IPS-15b (cell line): Measurements from ENCODE around the gene TUBB8B.
"Not testable (repeated sequence)": the region's sequence is repeated elsewhere in the genome, so short reads cannot be mapped to it uniquely, and the experiment has no call there.

Experiments used
- H3K27me3 ChIP-seq: one replicate; pipeline ENCODE4 v1.6.1; 2013; ENCODE audit warnings: low read length; ENCODE audit not compliant: control insufficient read depth, insufficient read depth
- H3K36me3 ChIP-seq: one replicate; pipeline ENCODE4 v1.6.1; 2013; ENCODE audit warnings: low read length; ENCODE audit not compliant: control insufficient read depth, insufficient read depth
- H3K4me1 ChIP-seq: one replicate; pipeline ENCODE4 v1.6.1; 2013; ENCODE audit warnings: mild to moderate bottlenecking, low read length; ENCODE audit not compliant: control insufficient read depth, insufficient read depth
- H3K4me3 ChIP-seq: one replicate; pipeline ENCODE4 v1.5.1; 2013; ENCODE audit warnings: low read depth, low read length
- H3K9ac ChIP-seq: one replicate; pipeline ENCODE4 v1.6.1; 2013; ENCODE audit warnings: low read depth, mild to moderate bottlenecking, low read length
- H3K9me3 ChIP-seq: one replicate; pipeline ENCODE4 v1.6.1; 2013; ENCODE audit warnings: mild to moderate bottlenecking, low read length; ENCODE audit not compliant: control insufficient read depth, insufficient read depth

The TUBB8B gene

GRCh38 chr18:49176-49665 lies at the start of gene TUBB8B:
TSS of gene TUBB8B (minus strand) at chr18:49615. CDS start at chr18:49557, 58 bp downstream.
- not testable (repeated sequence) for H3K4me1 ChIP-seq, H3K9me3 ChIP-seq, H3K4me3 ChIP-seq, H3K27me3 ChIP-seq, H3K9ac ChIP-seq, H3K36me3 ChIP-seq

- H3K36me3 ChIP-seq, H3K9me3 ChIP-seq, H3K4me1 ChIP-seq, H3K9ac ChIP-seq, H3K4me3 ChIP-seq, H3K27me3 ChIP-seq: not testable (repeated sequence)
These were observed 48.0 kb upstream of the TUBB8B start for GRCh38 chr18:97252-97914.

- H3K9me3 ChIP-seq, H3K27me3 ChIP-seq, H3K4me3 ChIP-seq, H3K4me1 ChIP-seq, H3K36me3 ChIP-seq, H3K9ac ChIP-seq: not testable (repeated sequence)
These were observed 47.3 kb upstream of the TUBB8B start for GRCh38 chr18:96767-97131.

GRCh38 chr18:96101-96766 lies 46.8 kb upstream of the TUBB8B start:
- H3K4me3 ChIP-seq, H3K36me3 ChIP-seq, H3K9ac ChIP-seq, H3K4me1 ChIP-seq, H3K9me3 ChIP-seq, H3K27me3 ChIP-seq: not testable (repeated sequence)

GRCh38 chr18:95580-95979 lies 46.2 kb upstream of the TUBB8B start:
- H3K4me3 ChIP-seq, H3K9ac ChIP-seq: not testable (repeated sequence)

GRCh38 chr18:93897-94408 lies 44.5 kb upstream of the TUBB8B start:
- H3K4me1 ChIP-seq, H3K9ac ChIP-seq, H3K4me3 ChIP-seq, H3K9me3 ChIP-seq, H3K27me3 ChIP-seq, H3K36me3 ChIP-seq: not testable (repeated sequence)

More at GRCh38 chr18:95580-95979, 46.2 kb upstream of the TUBB8B start:
- H3K27me3 ChIP-seq, H3K9me3 ChIP-seq, H3K36me3 ChIP-seq, H3K4me1 ChIP-seq: not testable (repeated sequence)

- H3K27me3 ChIP-seq, H3K36me3 ChIP-seq, H3K4me3 ChIP-seq, H3K4me1 ChIP-seq, H3K9me3 ChIP-seq, H3K9ac ChIP-seq: not testable (repeated sequence)
These were observed 42.1 kb upstream of the TUBB8B start for GRCh38 chr18:91561-91960.

- H3K27me3 ChIP-seq, H3K4me3 ChIP-seq, H3K4me1 ChIP-seq, H3K9ac ChIP-seq, H3K9me3 ChIP-seq, H3K36me3 ChIP-seq: not testable (repeated sequence)
These were observed 41.2 kb upstream of the TUBB8B start for GRCh38 chr18:90396-91193.

- H3K9ac ChIP-seq, H3K4me1 ChIP-seq, H3K9me3 ChIP-seq, H3K36me3 ChIP-seq, H3K4me3 ChIP-seq, H3K27me3 ChIP-seq: not testable (repeated sequence)
These were observed 39.7 kb upstream of the TUBB8B start for GRCh38 chr18:89124-89523.

- H3K36me3 ChIP-seq, H3K9me3 ChIP-seq, H3K4me1 ChIP-seq, H3K27me3 ChIP-seq, H3K4me3 ChIP-seq, H3K9ac ChIP-seq: not testable (repeated sequence)
These were observed 35.4 kb upstream of the TUBB8B start for GRCh38 chr18:84801-85200.

- not testable (repeated sequence) for H3K36me3 ChIP-seq, H3K27me3 ChIP-seq, H3K4me1 ChIP-seq, H3K4me3 ChIP-seq, H3K9me3 ChIP-seq, H3K9ac ChIP-seq
These were observed 33.3 kb upstream of the TUBB8B start for GRCh38 chr18:82626-83209.
